CD14-positive monocyte (primary cell): ENCODE data around the gene ZBED6. TPM values are rescaled to one million over a fixed set of nuclear protein-coding genes. Genes with fewer than 3 reads are reported as not detected.
A peak's percentile ranks its signal among the peaks of the same experiment; 100 is the strongest.

ENCODE experiments used
- DNase-seq, 3 donors: peaks; one replicate each; pipeline ENCODE4 v3.0.0-alpha.2; 2011 to 2022
- H2AFZ ChIP-seq: 2 replicates; pipeline ENCODE4 v1.6.0; 2012; ENCODE audit warnings: mild to moderate bottlenecking, low read depth, low read length, inconsistent platforms; ENCODE audit not compliant: insufficient read depth, poor library complexity, severe bottlenecking
- H3K27ac ChIP-seq, 2 donors: 1 replicate in 1 of 2; 2 replicates in 1 of 2; pipeline ENCODE4 v1.5.1; 2012 to 2013; ENCODE audit warnings: low read length in 2 of 2, control low read depth in 1 of 2, inconsistent platforms in 1 of 2, low read depth in 1 of 2, mild to moderate bottlenecking in 1 of 2
- H3K27me3 ChIP-seq, 2 donors: one replicate each; pipeline versions ENCODE4 v1.6.0 to v1.6.1; 2011 to 2013; ENCODE audit warnings: low read length in 2 of 2; ENCODE audit not compliant: control insufficient read depth in 2 of 2, insufficient read depth in 2 of 2
- H3K36me3 ChIP-seq, 2 donors: replicated peaks in 1 of 2; 1 replicate in 1 of 2; 2 replicates in 1 of 2; pipeline versions ENCODE4 v1.5.1 to v1.6.1; 2012 to 2013; ENCODE audit warnings: low read length in 2 of 2, control low read depth in 1 of 2, inconsistent platforms in 1 of 2, mild to moderate bottlenecking in 1 of 2; ENCODE audit not compliant: insufficient read depth in 2 of 2, control insufficient read depth in 1 of 2
- H3K4me1 ChIP-seq, 2 donors: 1 replicate in 1 of 2; 2 replicates in 1 of 2; pipeline versions ENCODE4 v1.5.1 to v1.6.1; 2012 to 2013; ENCODE audit warnings: low read length in 2 of 2, control low read depth in 1 of 2, inconsistent platforms in 1 of 2, mild to moderate bottlenecking in 1 of 2, moderate library complexity in 1 of 2; ENCODE audit not compliant: insufficient read depth in 2 of 2, control insufficient read depth in 1 of 2
- H3K4me2 ChIP-seq: replicated peaks from 2 replicates; pipeline ENCODE3; 2012; ENCODE audit warnings: low read length, moderate library complexity, mild to moderate bottlenecking; ENCODE audit not compliant: poor library complexity, severe bottlenecking; ENCODE audit errors: extremely low read depth
- H3K4me3 ChIP-seq, 3 experiments: fragments of 200-600 bp in 1 of 3; sonication (generic) in 1 of 3; replicated peaks in 1 of 3; 1 replicate in 2 of 3; 2 replicates in 1 of 3; pipeline ENCODE4 v1.5.1; 2011 to 2013; ENCODE audit warnings: low read length in 3 of 3, mild to moderate bottlenecking in 3 of 3, control low read depth in 2 of 3, low read depth in 2 of 3, inconsistent platforms in 1 of 3, moderate library complexity in 1 of 3
- H3K79me2 ChIP-seq: 2 replicates; pipeline ENCODE4 v1.6.0; 2012; ENCODE audit warnings: mild to moderate bottlenecking, control low read depth, inconsistent platforms, low read length, moderate library complexity; ENCODE audit not compliant: insufficient read depth
- H3K9ac ChIP-seq: 2 replicates; pipeline ENCODE4 v1.6.0; 2017; ENCODE audit warnings: low read length, mild to moderate bottlenecking; ENCODE audit not compliant: insufficient read depth, poor library complexity, severe bottlenecking
- H3K9me3 ChIP-seq, 2 donors: replicated peaks in 1 of 2; 1 replicate in 1 of 2; 2 replicates in 1 of 2; pipeline versions ENCODE4 v1.5.1 to v1.6.1; 2012 to 2013; ENCODE audit warnings: low read length in 2 of 2, control low read depth in 1 of 2; ENCODE audit not compliant: control insufficient read depth in 1 of 2, insufficient read depth in 1 of 2
- H4K20me1 ChIP-seq: 2 replicates; pipeline ENCODE4 v1.6.0; 2012; ENCODE audit warnings: mild to moderate bottlenecking, low read length, control low read depth, moderate library complexity; ENCODE audit not compliant: insufficient read depth
- H3K27ac Mint-ChIP-seq, 7 donors: one replicate each; pipeline ENCODE4 v1.8.0; 2020; ENCODE audit warnings: mild to moderate bottlenecking in 7 of 7, mixed read lengths in 7 of 7, moderate library complexity in 6 of 7, inconsistent platforms in 2 of 7
- H3K27me3 Mint-ChIP-seq, 3 donors: one replicate each; pipeline ENCODE4 v1.8.0; 2021 to 2022; ENCODE audit warnings: low read depth in 3 of 3, mild to moderate bottlenecking in 3 of 3, mixed read lengths in 3 of 3, moderate library complexity in 3 of 3, inconsistent platforms in 1 of 3
- H3K36me3 Mint-ChIP-seq, 2 donors: one replicate each; pipeline ENCODE4 v1.8.0; 2020; ENCODE audit warnings: mixed read lengths in 2 of 2, inconsistent platforms in 1 of 2, mild to moderate bottlenecking in 1 of 2
- H3K4me1 Mint-ChIP-seq: one replicate; pipeline ENCODE4 v1.8.0; 2020; ENCODE audit warnings: mild to moderate bottlenecking, mixed read lengths
- H3K4me3 Mint-ChIP-seq, 2 donors: one replicate each; pipeline ENCODE4 v1.8.0; 2020; ENCODE audit warnings: mild to moderate bottlenecking in 2 of 2, mixed read lengths in 2 of 2, moderate library complexity in 1 of 2
- H3K9me3 Mint-ChIP-seq, 7 donors: one replicate each; pipeline ENCODE4 v1.8.0; 2020 to 2022; ENCODE audit warnings: mixed read lengths in 7 of 7, mild to moderate bottlenecking in 6 of 7, moderate library complexity in 6 of 7, inconsistent platforms in 2 of 7
- CTCF ChIP-seq: fragments of 200-600 bp; IDR thresholded peaks from one replicate; pipeline ENCODE4 v1.8.0; 2022; ENCODE audit warnings: antibody characterized with exemption, mild to moderate bottlenecking
- WGBS: methylation state at CpG from one replicate; pipeline ENCODE4 v1.1.5; 2013; ENCODE audit warnings: missing lambda C conversion rate; ENCODE audit not compliant: insufficient coverage; 5-methylcytosine and 5-hydroxymethylcytosine counted together
- intact Hi-C, 2 donors: fragments of 100-400 bp; cut with micrococcal nuclease; formaldehyde crosslinking; loops; one replicate each; pipeline versions ENCODE4 v1.15.0 to v1.15.1; 2023
- polyA plus RNA-seq, 3 donors: library from polyadenylated mRNA; depleted of rRNA in 1 of 3; unstranded in 2 of 3; stranded (reverse) in 1 of 3; fragments of 300-500 nt in 2 of 3; fragments of >200 nt in 1 of 3; fragmentation: Illumina TruSeq in 2 of 3; gene quantifications; 1 replicate in 2 of 3; 2 replicates in 1 of 3; pipeline ENCODE4 v1.2.3, GENCODE V29; 2012 to 2021

The ZBED6 gene
- polyA plus RNA-seq, 3 donors, result 0.56 to 2.2 (median 1.00) TPM

GRCh38 chr1:203777596-203777995 is 17.8 kb upstream of the ZBED6 start:
- no CpG with 5 or more reads among the region's 3 CpGs for WGBS
- H3K79me2 ChIP-seq, result no peaks in the 10 kb centered on the region
- H2AFZ ChIP-seq, result no peak overlapping the region
- TF ChIP-seq CTCF, result no peak
- no peak overlapping the region for H3K4me3 Mint-ChIP-seq
- H3K36me3 ChIP-seq, result no peaks in the 10 kb centered on the region
- H4K20me1 ChIP-seq, result no peaks in the 10 kb centered on the region
- H3K27me3 Mint-ChIP-seq, result no peaks in the 10 kb centered on the region
- DNase-seq, result no peak
- H3K4me1 Mint-ChIP-seq, result peaks cover 6% of the 10 kb centered on the region
- no peak overlapping the region for H3K27ac Mint-ChIP-seq
- no peak overlapping the region for H3K4me3 ChIP-seq
- no peak overlapping the region for H3K9ac ChIP-seq
- peaks cover 0 to 2% (median 0%) of the 10 kb centered on the region in 7 donors for H3K9me3 Mint-ChIP-seq
- no peaks in the 10 kb centered on the region for H3K4me1 ChIP-seq
- H3K36me3 Mint-ChIP-seq, result no peaks in the 10 kb centered on the region
- H3K27ac ChIP-seq, result no peak overlapping the region
- intact Hi-C loops, result loop anchor here in 1 of 2 donors (10.0 kb wide), 1 partner anchor 273 kb away; no protein-coding TSS in a partner anchor
- H3K4me2 ChIP-seq, result no peak overlapping the region
- H3K27me3 ChIP-seq, result no peaks in the 10 kb centered on the region
- H3K9me3 ChIP-seq, result no peaks in the 10 kb centered on the region

- Histone ChIP-seq H3K27me3 (no peaks in the 10 kb centered on the region), H3K4me3 (no peak overlapping the region), H2AFZ (peak overlapping the region; percentile 47), H3K27ac (no peak overlapping the region), H3K9me3 (no peaks in the 10 kb centered on the region), H3K4me2 (no peak overlapping the region), H4K20me1 (no peaks in the 10 kb centered on the region), H3K9ac (no peak overlapping the region), H3K36me3 (no peaks in the 10 kb centered on the region), H3K4me1 (no peaks in the 10 kb centered on the region), H3K79me2 (no peaks in the 10 kb centered on the region)
- Mint-ChIP-seq H3K27ac (no peak overlapping the region), H3K4me3 (no peak overlapping the region), H3K27me3 (no peaks in the 10 kb centered on the region), H3K36me3 (no peaks in the 10 kb centered on the region), H3K4me1 (peaks cover 6% of the 10 kb centered on the region), H3K9me3 (peaks cover 0 to 2% (median 0%) of the 10 kb centered on the region in 7 donors)
- no CpG with 5 or more reads among the region's 3 CpGs for WGBS
- no peak for TF ChIP-seq CTCF
- DNase-seq, result no peak
- intact Hi-C loops, result loop anchor here in 1 of 2 donors (10.0 kb wide), 1 partner anchor 273 kb away; no protein-coding TSS in a partner anchor
These were observed 17.3 kb upstream of the ZBED6 start for GRCh38 chr1:203778146-203778545.
